GM23338 (cell line): ENCODE results near the gene BLACAT1. TPM values are rescaled to one million over a fixed set of nuclear protein-coding genes. Genes with fewer than 3 reads are reported as not detected.
A peak's percentile ranks its signal among the peaks of the same experiment; 100 is the strongest.

Experiments
- ATAC-seq: fragments of 200-7000 bp; cut with Tn5 transposase; 3 replicates; pipeline ENCODE4 v1.9.1; 2020
- DNase-seq: peaks from one replicate; pipeline ENCODE4 v3.0.0-alpha.2; 2015; ENCODE audit warnings: low spot score
- H2AFZ ChIP-seq: fragments of 200-600 bp; sonication (generic); 2 replicates; pipeline ENCODE4 v1.8.0; 2016; ENCODE audit warnings: antibody characterized with exemption, mild to moderate bottlenecking, moderate library complexity
- H3F3A ChIP-seq: fragments of 200-600 bp; sonication (generic); replicated peaks from 2 replicates; pipeline ENCODE4 v1.8.0; 2017; ENCODE audit warnings: antibody characterized with exemption, mixed run types, low read depth
- H3K27ac ChIP-seq: fragments of 200-600 bp; sonication (generic); 2 replicates; pipeline ENCODE4 v1.6.1; 2016; ENCODE audit warnings: low read depth
- H3K27me3 ChIP-seq: fragments of 200-600 bp; sonication (generic); 2 replicates; pipeline ENCODE4 v1.8.0; 2016; ENCODE audit warnings: mild to moderate bottlenecking, mixed run types, moderate library complexity; ENCODE audit not compliant: insufficient read depth
- H3K36me3 ChIP-seq: fragments of 200-600 bp; sonication (generic); 2 replicates; pipeline ENCODE4 v1.8.0; 2016; ENCODE audit warnings: mild to moderate bottlenecking; ENCODE audit not compliant: insufficient read depth
- H3K4me1 ChIP-seq: fragments of 200-600 bp; sonication (generic); 2 replicates; pipeline ENCODE4 v1.8.0; 2016; ENCODE audit warnings: mild to moderate bottlenecking, moderate library complexity; ENCODE audit not compliant: insufficient read depth
- H3K4me2 ChIP-seq: fragments of 200-600 bp; sonication (generic); 2 replicates; pipeline ENCODE4 v1.7.1; 2017; ENCODE audit warnings: mixed run types
- H3K4me3 ChIP-seq: fragments of 200-600 bp; sonication (generic); 2 replicates; pipeline ENCODE4 v1.6.1; 2016; ENCODE audit warnings: mixed run types
- H3K79me2 ChIP-seq: fragments of 200-600 bp; sonication (generic); replicated peaks from 2 replicates; pipeline ENCODE4 v1.8.0; 2017; ENCODE audit warnings: mild to moderate bottlenecking; ENCODE audit not compliant: insufficient read depth
- H3K9me2 ChIP-seq: fragments of 200-600 bp; sonication (generic); 2 replicates; pipeline ENCODE4 v1.8.0; 2017; ENCODE audit not compliant: insufficient read depth
- H4K20me1 ChIP-seq: fragments of 200-600 bp; sonication (generic); replicated peaks from 2 replicates; pipeline ENCODE4 v1.8.0; 2017; ENCODE audit warnings: mild to moderate bottlenecking; ENCODE audit not compliant: insufficient read depth
- H3K27ac Mint-ChIP-seq: 2 replicates; pipeline ENCODE4 v1.8.0; 2020; ENCODE audit warnings: inconsistent platforms, mild to moderate bottlenecking, moderate library complexity, mixed read lengths
- H3K27me3 Mint-ChIP-seq: 3 replicates; pipeline ENCODE4 v1.8.0; 2022; ENCODE audit warnings: low read depth, mild to moderate bottlenecking, moderate library complexity, mixed read lengths, inconsistent platforms; ENCODE audit not compliant: insufficient read depth, poor library complexity
- H3K36me3 Mint-ChIP-seq: 3 replicates; pipeline ENCODE4 v1.8.0; 2021; ENCODE audit warnings: low read depth, mild to moderate bottlenecking, inconsistent platforms, moderate library complexity, mixed read lengths
- H3K4me1 Mint-ChIP-seq: 3 replicates; pipeline ENCODE4 v1.8.0; 2020; ENCODE audit warnings: mild to moderate bottlenecking, inconsistent platforms, mixed read lengths
- H3K4me3 Mint-ChIP-seq: 3 replicates; pipeline ENCODE4 v1.8.0; 2021; ENCODE audit warnings: moderate library complexity, mild to moderate bottlenecking, inconsistent platforms, mixed read lengths
- H3K9me3 Mint-ChIP-seq: 3 replicates; pipeline ENCODE4 v1.8.0; 2020; ENCODE audit warnings: moderate library complexity, mild to moderate bottlenecking, inconsistent platforms, mixed read lengths
- EZH2phosphoT487 ChIP-seq: fragments of 200-600 bp; sonication (generic); IDR thresholded peaks from one replicate; pipeline ENCODE4 v1.8.1; 2018; ENCODE audit warnings: antibody characterized with exemption; ENCODE audit not compliant: unreplicated experiment
- NANOG ChIP-seq: IDR thresholded peaks from 2 replicates; pipeline ENCODE4 v1.6.1; 2016; ENCODE audit warnings: antibody characterized with exemption, borderline replicate concordance
- POLR2AphosphoS5 ChIP-seq: IDR thresholded peaks from 2 replicates; pipeline ENCODE4 v1.6.1; 2016; ENCODE audit warnings: antibody characterized with exemption, low read depth
- ZNF114 ChIP-seq: fragments of 250-450 bp; sonication (Bioruptor Pico); IDR thresholded peaks from 2 replicates; pipeline ENCODE4 v1.5.0; 2020; ENCODE audit warnings: mild to moderate bottlenecking, moderate library complexity
- ZNF331 ChIP-seq: fragments of 250-450 bp; sonication (Bioruptor Pico); IDR thresholded peaks from 2 replicates; pipeline ENCODE4 v1.5.0; 2020; ENCODE audit warnings: low read depth, mild to moderate bottlenecking, moderate library complexity
- polyA plus RNA-seq: library from polyadenylated mRNA; unstranded; fragments of >200 nt; fragmentation: Nextera tagmentation; extraction: Ambion mirVana; gene quantifications from 2 replicates; pipeline ENCODE4 v1.2.1, GENCODE V29; 2016
- total RNA-seq: library from RNA; depleted of rRNA; stranded (reverse); fragments of >200 nt; shearing (Covaris generic); gene quantifications from 2 replicates; pipeline ENCODE4 v1.2.3, GENCODE V29; 2014
- TF ChIP-seq, protein P1 (sequence below): fragments of 250-450 bp; sonication (Bioruptor Pico); IDR thresholded peaks from 2 replicates; pipeline ENCODE4 v1.5.0; 2020; ENCODE audit warnings: mild to moderate bottlenecking, moderate library complexity
- TF ChIP-seq, protein P2 (sequence below): IDR thresholded peaks from one replicate; pipeline ENCODE4 v1.6.1; 2018; ENCODE audit warnings: antibody characterized with exemption; ENCODE audit not compliant: unreplicated experiment

Gene BLACAT1
- total and polyA plus RNA-seq, 2 experiments from 2014 or later = 1.6 to 6.2 TPM

DNA sequence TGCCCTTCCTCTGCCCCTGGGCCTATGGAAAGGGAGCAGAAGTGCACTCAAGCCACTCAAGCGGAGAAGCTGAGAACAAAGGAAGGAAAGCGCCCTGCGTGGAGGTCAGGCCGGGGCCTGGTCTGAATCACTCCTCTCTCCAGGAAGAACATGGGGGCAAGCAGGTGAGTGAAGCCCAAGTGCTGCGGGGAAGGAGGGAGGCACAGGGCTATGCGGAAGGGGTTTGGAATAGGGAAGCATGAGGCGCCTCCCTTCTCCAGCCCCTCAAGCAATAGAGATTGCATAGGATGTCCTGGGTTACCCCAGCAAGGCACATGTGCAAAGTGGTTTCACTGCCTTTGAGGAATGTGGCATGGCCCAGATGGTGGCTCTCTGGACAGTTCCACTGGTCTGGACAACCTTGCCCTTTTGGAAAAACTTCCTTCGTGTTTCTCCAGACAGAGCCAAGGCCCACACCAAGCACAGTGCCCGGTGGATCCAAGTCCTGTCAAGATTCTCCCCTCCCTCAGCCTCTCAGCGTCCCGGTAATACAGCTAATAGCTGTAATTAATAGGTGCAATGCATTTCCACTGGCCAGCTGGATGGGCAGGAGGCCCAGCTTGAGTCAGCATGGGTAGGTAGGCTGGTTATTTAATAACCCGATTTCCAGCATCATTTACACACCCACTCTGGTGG is 13.7 kb downstream of the BLACAT1 start:
- Histone ChIP-seq H3K4me2 (peak overlapping the region; percentile 77), H3F3A (peaks cover 35% of the 10 kb centered on the region), H3K36me3 (no peaks in the 10 kb centered on the region), H3K27ac (no peak overlapping the region), H3K4me3 (peak overlapping the region; percentile 20), H2AFZ (no peak overlapping the region), H3K9me2 (no peaks in the 10 kb centered on the region), H3K27me3 (no peaks in the 10 kb centered on the region), H3K79me2 (no peaks in the 10 kb centered on the region; the same call in 1 of the 2 replicates), H3K4me1 (peaks cover 81% of the 10 kb centered on the region), H4K20me1 (0 out of 2 replicates have a peak, but pooled peaks cover 7% of the 10 kb centered on the region)
- ATAC-seq = no peak
- Mint-ChIP-seq H3K27ac (peak overlapping the region; percentile 85), H3K4me3 (peak overlapping the region; percentile 6; the same call in 1 of the 3 replicates), H3K36me3 (peaks cover 21% of the 10 kb centered on the region), H3K27me3 (peaks cover 52% of the 10 kb centered on the region), H3K9me3 (no peaks in the 10 kb centered on the region), H3K4me1 (peaks cover 88% of the 10 kb centered on the region)
- TF ChIP-seq, protein P1, sequence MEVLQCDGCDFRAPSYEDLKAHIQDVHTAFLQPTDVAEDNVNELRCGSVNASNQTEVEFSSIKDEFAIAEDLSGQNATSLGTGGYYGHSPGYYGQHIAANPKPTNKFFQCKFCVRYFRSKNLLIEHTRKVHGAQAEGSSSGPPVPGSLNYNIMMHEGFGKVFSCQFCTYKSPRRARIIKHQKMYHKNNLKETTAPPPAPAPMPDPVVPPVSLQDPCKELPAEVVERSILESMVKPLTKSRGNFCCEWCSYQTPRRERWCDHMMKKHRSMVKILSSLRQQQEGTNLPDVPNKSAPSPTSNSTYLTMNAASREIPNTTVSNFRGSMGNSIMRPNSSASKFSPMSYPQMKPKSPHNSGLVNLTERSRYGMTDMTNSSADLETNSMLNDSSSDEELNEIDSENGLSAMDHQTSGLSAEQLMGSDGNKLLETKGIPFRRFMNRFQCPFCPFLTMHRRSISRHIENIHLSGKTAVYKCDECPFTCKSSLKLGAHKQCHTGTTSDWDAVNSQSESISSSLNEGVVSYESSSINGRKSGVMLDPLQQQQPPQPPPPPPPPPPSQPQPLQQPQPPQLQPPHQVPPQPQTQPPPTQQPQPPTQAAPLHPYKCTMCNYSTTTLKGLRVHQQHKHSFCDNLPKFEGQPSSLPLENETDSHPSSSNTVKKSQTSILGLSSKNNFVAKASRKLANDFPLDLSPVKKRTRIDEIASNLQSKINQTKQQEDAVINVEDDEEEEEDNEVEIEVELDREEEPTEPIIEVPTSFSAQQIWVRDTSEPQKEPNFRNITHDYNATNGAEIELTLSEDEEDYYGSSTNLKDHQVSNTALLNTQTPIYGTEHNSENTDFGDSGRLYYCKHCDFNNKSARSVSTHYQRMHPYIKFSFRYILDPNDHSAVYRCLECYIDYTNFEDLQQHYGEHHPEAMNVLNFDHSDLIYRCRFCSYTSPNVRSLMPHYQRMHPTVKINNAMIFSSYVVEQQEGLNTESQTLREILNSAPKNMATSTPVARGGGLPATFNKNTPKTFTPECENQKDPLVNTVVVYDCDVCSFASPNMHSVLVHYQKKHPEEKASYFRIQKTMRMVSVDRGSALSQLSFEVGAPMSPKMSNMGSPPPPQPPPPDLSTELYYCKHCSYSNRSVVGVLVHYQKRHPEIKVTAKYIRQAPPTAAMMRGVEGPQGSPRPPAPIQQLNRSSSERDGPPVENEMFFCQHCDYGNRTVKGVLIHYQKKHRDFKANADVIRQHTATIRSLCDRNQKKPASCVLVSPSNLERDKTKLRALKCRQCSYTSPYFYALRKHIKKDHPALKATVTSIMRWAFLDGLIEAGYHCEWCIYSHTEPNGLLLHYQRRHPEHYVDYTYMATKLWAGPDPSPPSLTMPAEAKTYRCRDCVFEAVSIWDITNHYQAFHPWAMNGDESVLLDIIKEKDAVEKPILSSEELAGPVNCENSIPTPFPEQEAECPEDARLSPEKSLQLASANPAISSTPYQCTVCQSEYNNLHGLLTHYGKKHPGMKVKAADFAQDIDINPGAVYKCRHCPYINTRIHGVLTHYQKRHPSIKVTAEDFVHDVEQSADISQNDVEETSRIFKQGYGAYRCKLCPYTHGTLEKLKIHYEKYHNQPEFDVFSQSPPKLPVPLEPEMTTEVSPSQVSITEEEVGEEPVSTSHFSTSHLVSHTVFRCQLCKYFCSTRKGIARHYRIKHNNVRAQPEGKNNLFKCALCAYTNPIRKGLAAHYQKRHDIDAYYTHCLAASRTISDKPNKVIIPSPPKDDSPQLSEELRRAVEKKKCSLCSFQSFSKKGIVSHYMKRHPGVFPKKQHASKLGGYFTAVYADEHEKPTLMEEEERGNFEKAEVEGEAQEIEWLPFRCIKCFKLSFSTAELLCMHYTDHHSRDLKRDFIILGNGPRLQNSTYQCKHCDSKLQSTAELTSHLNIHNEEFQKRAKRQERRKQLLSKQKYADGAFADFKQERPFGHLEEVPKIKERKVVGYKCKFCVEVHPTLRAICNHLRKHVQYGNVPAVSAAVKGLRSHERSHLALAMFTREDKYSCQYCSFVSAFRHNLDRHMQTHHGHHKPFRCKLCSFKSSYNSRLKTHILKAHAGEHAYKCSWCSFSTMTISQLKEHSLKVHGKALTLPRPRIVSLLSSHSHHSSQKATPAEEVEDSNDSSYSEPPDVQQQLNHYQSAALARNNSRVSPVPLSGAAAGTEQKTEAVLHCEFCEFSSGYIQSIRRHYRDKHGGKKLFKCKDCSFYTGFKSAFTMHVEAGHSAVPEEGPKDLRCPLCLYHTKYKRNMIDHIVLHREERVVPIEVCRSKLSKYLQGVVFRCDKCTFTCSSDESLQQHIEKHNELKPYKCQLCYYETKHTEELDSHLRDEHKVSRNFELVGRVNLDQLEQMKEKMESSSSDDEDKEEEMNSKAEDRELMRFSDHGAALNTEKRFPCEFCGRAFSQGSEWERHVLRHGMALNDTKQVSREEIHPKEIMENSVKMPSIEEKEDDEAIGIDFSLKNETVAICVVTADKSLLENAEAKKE = no peak
- no peak for TF ChIP-seq NANOG
- TF ChIP-seq POLR2AphosphoS5 = no peak
- TF ChIP-seq ZNF331 (CRISPR knock-in tag) = no peak
- TF ChIP-seq EZH2phosphoT487 = no peak
- TF ChIP-seq, protein P2, sequence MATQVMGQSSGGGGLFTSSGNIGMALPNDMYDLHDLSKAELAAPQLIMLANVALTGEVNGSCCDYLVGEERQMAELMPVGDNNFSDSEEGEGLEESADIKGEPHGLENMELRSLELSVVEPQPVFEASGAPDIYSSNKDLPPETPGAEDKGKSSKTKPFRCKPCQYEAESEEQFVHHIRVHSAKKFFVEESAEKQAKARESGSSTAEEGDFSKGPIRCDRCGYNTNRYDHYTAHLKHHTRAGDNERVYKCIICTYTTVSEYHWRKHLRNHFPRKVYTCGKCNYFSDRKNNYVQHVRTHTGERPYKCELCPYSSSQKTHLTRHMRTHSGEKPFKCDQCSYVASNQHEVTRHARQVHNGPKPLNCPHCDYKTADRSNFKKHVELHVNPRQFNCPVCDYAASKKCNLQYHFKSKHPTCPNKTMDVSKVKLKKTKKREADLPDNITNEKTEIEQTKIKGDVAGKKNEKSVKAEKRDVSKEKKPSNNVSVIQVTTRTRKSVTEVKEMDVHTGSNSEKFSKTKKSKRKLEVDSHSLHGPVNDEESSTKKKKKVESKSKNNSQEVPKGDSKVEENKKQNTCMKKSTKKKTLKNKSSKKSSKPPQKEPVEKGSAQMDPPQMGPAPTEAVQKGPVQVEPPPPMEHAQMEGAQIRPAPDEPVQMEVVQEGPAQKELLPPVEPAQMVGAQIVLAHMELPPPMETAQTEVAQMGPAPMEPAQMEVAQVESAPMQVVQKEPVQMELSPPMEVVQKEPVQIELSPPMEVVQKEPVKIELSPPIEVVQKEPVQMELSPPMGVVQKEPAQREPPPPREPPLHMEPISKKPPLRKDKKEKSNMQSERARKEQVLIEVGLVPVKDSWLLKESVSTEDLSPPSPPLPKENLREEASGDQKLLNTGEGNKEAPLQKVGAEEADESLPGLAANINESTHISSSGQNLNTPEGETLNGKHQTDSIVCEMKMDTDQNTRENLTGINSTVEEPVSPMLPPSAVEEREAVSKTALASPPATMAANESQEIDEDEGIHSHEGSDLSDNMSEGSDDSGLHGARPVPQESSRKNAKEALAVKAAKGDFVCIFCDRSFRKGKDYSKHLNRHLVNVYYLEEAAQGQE = no peak
- no peak for TF ChIP-seq ZNF114 (CRISPR knock-in tag)
- no peak for DNase-seq
